ENCODE measurements around the gene SLC16A5. TPM values are rescaled to one million over a fixed set of nuclear protein-coding genes. Genes with fewer than 3 reads are reported as not detected.

SLC16A5 gene
- total RNA-seq, 2 experiments from 2014 or later: not detected

GRCh38 chr17:75108193-75108592, 20.4 kb downstream of the SLC16A5 start:
- H3K4me3 ChIP-seq (ENCODE audit: low read depth, low read length, poor library complexity, severe bottlenecking): no peak overlapping the region
- no peaks in the 10 kb centered on the region; the same call in 1 of the 2 replicates for H3K36me3 ChIP-seq (ENCODE audit: insufficient read depth, low read length)
- no peaks in the 10 kb centered on the region for H3K9me2 ChIP-seq (ENCODE audit: insufficient read depth, low read length)
- H3K79me2 ChIP-seq (ENCODE audit: insufficient read depth, low read depth, low read length): no peaks in the 10 kb centered on the region
- no peak overlapping the region for H3K4me2 ChIP-seq (ENCODE audit: low read length)
- TF ChIP-seq, protein P1, sequence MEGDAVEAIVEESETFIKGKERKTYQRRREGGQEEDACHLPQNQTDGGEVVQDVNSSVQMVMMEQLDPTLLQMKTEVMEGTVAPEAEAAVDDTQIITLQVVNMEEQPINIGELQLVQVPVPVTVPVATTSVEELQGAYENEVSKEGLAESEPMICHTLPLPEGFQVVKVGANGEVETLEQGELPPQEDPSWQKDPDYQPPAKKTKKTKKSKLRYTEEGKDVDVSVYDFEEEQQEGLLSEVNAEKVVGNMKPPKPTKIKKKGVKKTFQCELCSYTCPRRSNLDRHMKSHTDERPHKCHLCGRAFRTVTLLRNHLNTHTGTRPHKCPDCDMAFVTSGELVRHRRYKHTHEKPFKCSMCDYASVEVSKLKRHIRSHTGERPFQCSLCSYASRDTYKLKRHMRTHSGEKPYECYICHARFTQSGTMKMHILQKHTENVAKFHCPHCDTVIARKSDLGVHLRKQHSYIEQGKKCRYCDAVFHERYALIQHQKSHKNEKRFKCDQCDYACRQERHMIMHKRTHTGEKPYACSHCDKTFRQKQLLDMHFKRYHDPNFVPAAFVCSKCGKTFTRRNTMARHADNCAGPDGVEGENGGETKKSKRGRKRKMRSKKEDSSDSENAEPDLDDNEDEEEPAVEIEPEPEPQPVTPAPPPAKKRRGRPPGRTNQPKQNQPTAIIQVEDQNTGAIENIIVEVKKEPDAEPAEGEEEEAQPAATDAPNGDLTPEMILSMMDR (conservative IDR thresholded peaks at IDR 0.05; ENCODE audit: low read length): no peak
- TF ChIP-seq EZH2phosphoT487 (IDR thresholded peaks at IDR 0.05; ENCODE audit: borderline replicate concordance, low read depth, low read length): no peak
- H3K9me3 ChIP-seq (ENCODE audit: low read length): no peaks in the 10 kb centered on the region
- H3K4me1 ChIP-seq (ENCODE audit: insufficient read depth, low read length, poor library complexity, severe bottlenecking): peaks cover 20% of the 10 kb centered on the region
- no peak overlapping the region for H2AFZ ChIP-seq (ENCODE audit: low read length)
- no peak for DNase-seq (ENCODE audit: low spot score)
- BruUV-seq (replicated peaks): no TSS peak
- intact Hi-C loops (cut with micrococcal nuclease; ENCODE audit: unreplicated experiment): loop anchor here (2.0 to 5.0 kb wide), 2 partner anchors 96 to 147 kb away; partner anchors contain the start of gene MRPL58
- CTCF ChIA-PET (ENCODE audit: unreplicated experiment): no interaction called here
- no peaks in the 10 kb centered on the region for H4K20me1 ChIP-seq (ENCODE audit: insufficient read depth, low read length)
- POLR2A ChIA-PET: no interaction called here
- H3K27ac ChIP-seq (ENCODE audit: low read depth, low read length, poor library complexity, severe bottlenecking): no peak overlapping the region

DNA sequence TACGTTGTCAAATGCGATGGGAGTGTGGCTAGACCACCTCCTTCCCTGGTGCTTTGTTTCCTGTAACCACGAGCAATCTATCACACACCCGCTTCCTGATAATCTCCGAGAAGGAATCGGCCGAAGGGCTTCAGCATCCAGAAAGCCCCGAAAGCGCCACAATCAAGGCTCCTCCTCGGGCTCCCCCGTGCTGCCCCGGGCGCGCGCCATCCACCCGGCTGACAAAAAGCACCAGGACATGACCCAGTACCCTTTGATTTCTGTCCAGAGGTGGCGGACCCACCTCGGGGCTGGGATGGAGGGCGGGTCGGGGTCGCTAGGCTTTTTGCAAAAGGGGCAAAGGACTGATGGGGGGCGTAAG, 21.3 kb downstream of the SLC16A5 start:
- Histone ChIP-seq H3K4me1 (ENCODE audit: insufficient read depth, low read length, poor library complexity, severe bottlenecking) (peaks cover 24% of the 10 kb centered on the region), H3K4me2 (ENCODE audit: low read length) (peak overlapping the region; percentile 88), H3K36me3 (ENCODE audit: insufficient read depth, low read length) (no peaks in the 10 kb centered on the region; the same call in 1 of the 2 replicates), H3K9me3 (ENCODE audit: low read length) (no peaks in the 10 kb centered on the region), H3K27ac (ENCODE audit: low read depth, low read length, poor library complexity, severe bottlenecking) (no peak overlapping the region), H3K79me2 (ENCODE audit: insufficient read depth, low read depth, low read length) (no peaks in the 10 kb centered on the region), H4K20me1 (ENCODE audit: insufficient read depth, low read length) (no peaks in the 10 kb centered on the region), H3K4me3 (ENCODE audit: low read depth, low read length, poor library complexity, severe bottlenecking) (peak overlapping the region; percentile 72), H3K9me2 (ENCODE audit: insufficient read depth, low read length) (no peaks in the 10 kb centered on the region), H2AFZ (ENCODE audit: low read length) (peak overlapping the region; percentile 94)
- no peak for TF ChIP-seq EZH2phosphoT487 (IDR thresholded peaks at IDR 0.05; ENCODE audit: borderline replicate concordance, low read depth, low read length)
- TF ChIP-seq, protein P1 (conservative IDR thresholded peaks at IDR 0.05; ENCODE audit: low read length): no peak
- intact Hi-C loops (cut with micrococcal nuclease; ENCODE audit: unreplicated experiment): loop anchor here (2.0 to 5.0 kb wide), 2 partner anchors 97 to 148 kb away; partner anchors contain the start of gene MRPL58
- ChIA-PET POLR2A (interaction anchor here (0.9 kb wide), 1 partner anchor 17 kb away, joined by 3 read pairs; no protein-coding TSS in a partner anchor), CTCF (ENCODE audit: unreplicated experiment) (no interaction called here)
- BruUV-seq (replicated peaks): no TSS peak
- no peak for DNase-seq (ENCODE audit: low spot score)

All from OCI-LY7 (cell line).